ENCODE results near the gene AXL. TPM values are rescaled to one million over a fixed set of nuclear protein-coding genes. Genes with fewer than 3 reads are reported as not detected.

Gene AXL
- total and polyA plus RNA-seq, 4 donors = 8.2 to 53.0 (median 31.0) TPM

GRCh38 chr19:41261474-41262190, 42.6 kb downstream of the AXL start:
- H3K4me1 ChIP-seq (ENCODE audit: control insufficient read depth in 5 of 5, insufficient read depth in 5 of 5, low read length in 5 of 5) = peaks cover 3 to 17% (median 5%) of the 10 kb centered on the region in 5 donors
- no peak for DNase-seq
- TF ChIP-seq, protein P1, sequence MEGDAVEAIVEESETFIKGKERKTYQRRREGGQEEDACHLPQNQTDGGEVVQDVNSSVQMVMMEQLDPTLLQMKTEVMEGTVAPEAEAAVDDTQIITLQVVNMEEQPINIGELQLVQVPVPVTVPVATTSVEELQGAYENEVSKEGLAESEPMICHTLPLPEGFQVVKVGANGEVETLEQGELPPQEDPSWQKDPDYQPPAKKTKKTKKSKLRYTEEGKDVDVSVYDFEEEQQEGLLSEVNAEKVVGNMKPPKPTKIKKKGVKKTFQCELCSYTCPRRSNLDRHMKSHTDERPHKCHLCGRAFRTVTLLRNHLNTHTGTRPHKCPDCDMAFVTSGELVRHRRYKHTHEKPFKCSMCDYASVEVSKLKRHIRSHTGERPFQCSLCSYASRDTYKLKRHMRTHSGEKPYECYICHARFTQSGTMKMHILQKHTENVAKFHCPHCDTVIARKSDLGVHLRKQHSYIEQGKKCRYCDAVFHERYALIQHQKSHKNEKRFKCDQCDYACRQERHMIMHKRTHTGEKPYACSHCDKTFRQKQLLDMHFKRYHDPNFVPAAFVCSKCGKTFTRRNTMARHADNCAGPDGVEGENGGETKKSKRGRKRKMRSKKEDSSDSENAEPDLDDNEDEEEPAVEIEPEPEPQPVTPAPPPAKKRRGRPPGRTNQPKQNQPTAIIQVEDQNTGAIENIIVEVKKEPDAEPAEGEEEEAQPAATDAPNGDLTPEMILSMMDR (IDR thresholded peaks at IDR 0.05; ENCODE audit: control extremely low read depth, extremely low read depth) = no peak
- WGBS, 2 donors = 59 to 64% methylated on average over 10 of the region's 10 CpGs
- H3K27ac ChIP-seq (ENCODE audit: low read depth in 1 of 2, low read length in 1 of 2) = peak overlapping the region; percentile 9 to 71
- ATAC-seq (ENCODE audit: insufficient read depth, low FRiP score) = no peak
- H3K9me3 ChIP-seq (ENCODE audit: control insufficient read depth in 4 of 4, insufficient read depth in 3 of 4, low read length in 3 of 4) = no peaks in the 10 kb centered on the region
- no peaks in the 10 kb centered on the region for H3K27me3 ChIP-seq (ENCODE audit: control insufficient read depth in 3 of 3, insufficient read depth in 3 of 3, low read length in 2 of 3)
- H3K4me3 ChIP-seq = peak overlapping the region; percentile 24
- peaks cover 5 to 22% (median 15%) of the 10 kb centered on the region in 4 donors for H3K36me3 ChIP-seq (ENCODE audit: control insufficient read depth in 4 of 4, insufficient read depth in 4 of 4, low read length in 4 of 4)
- peak overlapping the region in 1 of 2 donors; percentile 61 for H3K9ac ChIP-seq (ENCODE audit: insufficient read depth in 1 of 2, low read length in 2 of 2)

- Histone ChIP-seq H3K27ac (ENCODE audit: low read depth in 1 of 2, low read length in 1 of 2) (peak overlapping the region; percentile 92 to 97), H3K36me3 (ENCODE audit: control insufficient read depth in 4 of 4, insufficient read depth in 4 of 4, low read length in 4 of 4) (peaks cover 4 to 17% (median 12%) of the 10 kb centered on the region in 4 donors), H3K9me3 (ENCODE audit: control insufficient read depth in 4 of 4, insufficient read depth in 3 of 4, low read length in 3 of 4) (no peaks in the 10 kb centered on the region), H3K4me1 (ENCODE audit: control insufficient read depth in 5 of 5, insufficient read depth in 5 of 5, low read length in 5 of 5) (peaks cover 7 to 22% (median 8%) of the 10 kb centered on the region in 5 donors), H3K27me3 (ENCODE audit: control insufficient read depth in 3 of 3, insufficient read depth in 3 of 3, low read length in 2 of 3) (no peaks in the 10 kb centered on the region), H3K4me3 (peak overlapping the region; percentile 46), H3K9ac (ENCODE audit: insufficient read depth in 1 of 2, low read length in 2 of 2) (peak overlapping the region; percentile 88 to 89)
- WGBS, 2 donors = 0 to 1% methylated on average over 45 to 46 of the region's 46 CpGs
- TF ChIP-seq, protein P1 (IDR thresholded peaks at IDR 0.05; ENCODE audit: control extremely low read depth, extremely low read depth) = no peak
- DNase-seq = peak; percentile 50 to 79 (median 77)
- ATAC-seq (ENCODE audit: insufficient read depth, low FRiP score) = no peak
Measured at GRCh38 chr19:41263042-41263849, 44.2 kb downstream of the AXL start.

DNA sequence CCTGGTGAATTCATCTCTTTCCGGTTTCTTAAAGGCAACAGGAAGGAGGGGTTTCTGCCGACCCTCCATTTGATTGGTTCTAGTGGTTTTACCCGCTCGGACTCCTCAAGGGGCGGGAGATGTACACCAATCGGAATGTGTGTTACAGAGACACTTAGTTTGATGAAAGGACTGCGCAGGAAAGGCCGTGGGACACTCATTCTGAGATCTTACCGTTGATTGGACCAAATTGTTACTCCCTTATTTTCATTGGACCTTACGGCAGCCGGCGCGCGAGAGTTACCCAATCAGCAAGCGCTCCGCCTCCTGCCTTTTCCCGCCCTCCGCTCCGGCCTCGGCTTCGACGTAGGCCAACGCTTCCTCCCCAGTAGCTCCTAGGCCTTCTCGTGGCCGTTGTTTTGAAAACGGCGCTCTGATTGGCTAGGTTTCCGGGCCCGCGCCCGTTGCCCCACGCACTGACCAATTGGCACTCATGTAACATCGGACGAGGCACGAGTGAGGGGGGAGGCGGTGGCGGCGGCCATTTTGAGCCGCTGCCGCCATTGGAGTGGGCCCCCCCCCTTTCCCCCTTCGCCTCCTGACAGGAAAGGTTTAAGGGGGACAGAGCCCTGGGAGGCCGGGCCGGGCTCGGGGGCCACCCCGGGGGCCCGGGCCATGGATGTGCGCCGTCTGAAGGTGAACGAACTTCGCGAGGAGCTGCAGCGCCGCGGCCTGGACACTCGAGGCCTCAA, 45.0 kb downstream of the AXL start, which contains the start of gene HNRNPUL1:
Gene HNRNPUL1 (plus strand): TSS at position 523 of the 731 bp plus-strand sequence. CDS start 132 bp downstream, at position 655.
- H3K36me3 ChIP-seq (ENCODE audit: control insufficient read depth in 4 of 4, insufficient read depth in 4 of 4, low read length in 4 of 4) = peaks cover 5 to 18% (median 13%) of the 10 kb centered on the region in 4 donors
- no peaks in the 10 kb centered on the region for H3K9me3 ChIP-seq (ENCODE audit: control insufficient read depth in 4 of 4, insufficient read depth in 3 of 4, low read length in 3 of 4)
- peak; percentile 100 for DNase-seq
- peak within 1 kb of the TSS; percentile 87 for H3K4me3 ChIP-seq
- peak within 1 kb of the TSS; percentile 99 for H3K27ac ChIP-seq (ENCODE audit: low read depth in 1 of 2, low read length in 1 of 2)
- H3K4me1 ChIP-seq (ENCODE audit: control insufficient read depth in 5 of 5, insufficient read depth in 5 of 5, low read length in 5 of 5) = peaks cover 7 to 22% (median 8%) of the 10 kb centered on the region in 5 donors
- TF ChIP-seq, protein P1 (IDR thresholded peaks at IDR 0.05; ENCODE audit: control extremely low read depth, extremely low read depth) = no peak
- no peaks in the 10 kb centered on the region for H3K27me3 ChIP-seq (ENCODE audit: control insufficient read depth in 3 of 3, insufficient read depth in 3 of 3, low read length in 2 of 3)
- peak; percentile 79 for ATAC-seq (ENCODE audit: insufficient read depth, low FRiP score)
- peak within 1 kb of the TSS; percentile 89 to 90 for H3K9ac ChIP-seq (ENCODE audit: insufficient read depth in 1 of 2, low read length in 2 of 2)
- 0% methylated on average over 45 to 55 of the region's 55 CpGs for WGBS, 2 donors
